Measurements from ENCODE around the gene ING5.

DNA sequence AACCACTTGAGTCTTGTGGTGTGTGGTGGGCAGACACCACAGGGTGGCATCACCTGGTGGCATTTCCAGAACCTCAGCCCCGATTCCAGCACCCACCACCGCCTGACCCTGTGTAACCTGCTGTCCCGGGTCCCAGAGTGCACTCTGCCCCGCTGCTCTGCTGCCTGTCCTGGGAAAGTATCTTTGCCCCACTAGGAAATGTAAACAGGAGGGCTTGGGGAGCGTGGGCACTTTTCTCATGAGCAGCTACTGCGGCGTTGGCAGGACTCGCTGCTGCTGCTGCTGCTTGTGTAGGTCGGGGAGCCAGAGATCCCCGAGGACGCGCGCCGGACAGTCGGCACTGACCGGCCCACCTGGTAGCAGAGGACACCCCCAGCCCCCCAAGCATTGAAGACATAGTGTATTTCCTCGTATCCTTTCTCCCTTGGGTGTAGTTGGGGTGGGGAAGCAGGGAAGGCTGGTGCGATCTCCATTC lies 28.6 kb upstream of the ING5 start:
- TF ChIP-seq POLR2A (IDR thresholded peaks at IDR 0.05; ENCODE audit: low read depth, low read length) (no peak), FOS (IDR thresholded peaks at IDR 0.05; ENCODE audit: borderline replicate concordance, insufficient read depth, low read length) (no peak), EZH2 (IDR thresholded peaks at IDR 0.05; ENCODE audit: borderline replicate concordance, low read depth, low read length, severe bottlenecking) (no peak)
- TF ChIP-seq, protein P1, sequence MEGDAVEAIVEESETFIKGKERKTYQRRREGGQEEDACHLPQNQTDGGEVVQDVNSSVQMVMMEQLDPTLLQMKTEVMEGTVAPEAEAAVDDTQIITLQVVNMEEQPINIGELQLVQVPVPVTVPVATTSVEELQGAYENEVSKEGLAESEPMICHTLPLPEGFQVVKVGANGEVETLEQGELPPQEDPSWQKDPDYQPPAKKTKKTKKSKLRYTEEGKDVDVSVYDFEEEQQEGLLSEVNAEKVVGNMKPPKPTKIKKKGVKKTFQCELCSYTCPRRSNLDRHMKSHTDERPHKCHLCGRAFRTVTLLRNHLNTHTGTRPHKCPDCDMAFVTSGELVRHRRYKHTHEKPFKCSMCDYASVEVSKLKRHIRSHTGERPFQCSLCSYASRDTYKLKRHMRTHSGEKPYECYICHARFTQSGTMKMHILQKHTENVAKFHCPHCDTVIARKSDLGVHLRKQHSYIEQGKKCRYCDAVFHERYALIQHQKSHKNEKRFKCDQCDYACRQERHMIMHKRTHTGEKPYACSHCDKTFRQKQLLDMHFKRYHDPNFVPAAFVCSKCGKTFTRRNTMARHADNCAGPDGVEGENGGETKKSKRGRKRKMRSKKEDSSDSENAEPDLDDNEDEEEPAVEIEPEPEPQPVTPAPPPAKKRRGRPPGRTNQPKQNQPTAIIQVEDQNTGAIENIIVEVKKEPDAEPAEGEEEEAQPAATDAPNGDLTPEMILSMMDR (IDR thresholded peaks at IDR 0.05; ENCODE audit: extremely low read depth in 1 of 2, insufficient read depth in 1 of 2, low read depth in 1 of 2, low read length in 2 of 2) = no peak

Measured in endothelial cell of umbilical vein (primary cell).